ENCODE data around the gene DNAH11. TPM values are rescaled to one million over a fixed set of nuclear protein-coding genes. Genes with fewer than 3 reads are reported as not detected.

The DNAH11 gene
- total and polyA plus RNA-seq, 2 of the 8 experiments (the other 6 are each of a cell fraction or from before 2014, with no cell fraction given) = 1.8 to 4.9 TPM

- Histone ChIP-seq H3K4me1 (replicated peaks in 1 of 4; ENCODE audit: control insufficient read depth in 3 of 4, insufficient read depth in 4 of 4, low read length in 3 of 4) (no peaks in the 10 kb centered on the region), H2AFZ (ENCODE audit: low read length) (no peak overlapping the region), H2BK12ac (ENCODE audit: low read depth, low read length) (no peak overlapping the region), H3K14ac (ENCODE audit: insufficient read length) (no peak overlapping the region), H3K4me2 (ENCODE audit: insufficient read depth in 1 of 2, low read depth in 2 of 2, low read length in 2 of 2) (no peak overlapping the region), H3K27ac (ENCODE audit: low read depth, low read length) (no peak overlapping the region), H3K18ac (ENCODE audit: extremely low read depth, low read length) (no peak overlapping the region), H3K23ac (ENCODE audit: insufficient read length) (no peak overlapping the region), H3K36me3 (ENCODE audit: control insufficient read depth in 2 of 4, insufficient read depth in 4 of 4, low read length in 3 of 4) (peaks cover 0 to 4% (median 1%) of the 10 kb centered on the region in 4 experiments; a peak in 2 of 8 replicates), H4K5ac (ENCODE audit: insufficient read length, low read depth, low read length) (no peak overlapping the region), H2BK15ac (ENCODE audit: low read length) (no peak overlapping the region), H2BK120ac (replicated peaks; ENCODE audit: low read depth, low read length) (no peak overlapping the region), H3K4ac (replicated peaks; ENCODE audit: insufficient read length, low read depth, low read length) (no peak overlapping the region), H3K9ac (replicated peaks in 1 of 4; ENCODE audit: extremely low read depth in 1 of 4, low read depth in 3 of 4, low read length in 3 of 4) (no peak overlapping the region), H4K91ac (replicated peaks; ENCODE audit: insufficient read length, low read length) (no peak overlapping the region), H3K79me1 (ENCODE audit: low read depth, low read length) (no peaks in the 10 kb centered on the region), H4K8ac (ENCODE audit: extremely low read depth, insufficient read depth, low read length) (no peak overlapping the region), H3K79me2 (ENCODE audit: control insufficient read depth in 1 of 2, insufficient read depth in 2 of 2, low read length in 2 of 2) (no peaks in the 10 kb centered on the region), H3K23me2 (ENCODE audit: low read depth, low read length) (no peaks in the 10 kb centered on the region), H2AK5ac (ENCODE audit: low read depth, low read length) (no peak overlapping the region), H2BK5ac (ENCODE audit: low read depth, low read length) (no peak overlapping the region), H3K27me3 (replicated peaks in 1 of 4; ENCODE audit: control insufficient read depth in 3 of 4, extremely low read depth in 1 of 4, insufficient read depth in 3 of 4, low read length in 3 of 4) (no peaks in the 10 kb centered on the region), H3K56ac (replicated peaks; ENCODE audit: insufficient read length, low read depth, low read length) (no peak overlapping the region), H2BK20ac (ENCODE audit: low read length) (no peak overlapping the region), H4K20me1 (replicated peaks in 1 of 2; ENCODE audit: control insufficient read depth in 1 of 2, insufficient read depth in 2 of 2, low read length in 2 of 2) (no peaks in the 10 kb centered on the region), H3K9me3 (ENCODE audit: insufficient read depth in 2 of 2, low read depth in 1 of 2, low read length in 1 of 2) (no peaks in the 10 kb centered on the region), H3K4me3 (ENCODE audit: extremely low read depth in 1 of 4, insufficient read depth in 2 of 4, low read depth in 3 of 4, low read length in 4 of 4) (no peak overlapping the region)
- no peak for FAIRE-seq
- DNase-seq (ENCODE audit: low read depth in 1 of 2, low spot score in 2 of 2) = no peak
- ChIA-PET CTCF (ENCODE audit: partially characterized antibody) (no interaction called here), POLR2A (ENCODE audit: partially characterized antibody) (interaction anchor here (0.5 kb wide), 1 partner anchor 134 kb away, joined by 3 read pairs; no protein-coding TSS in a partner anchor)
- WGBS, 2 experiments (ENCODE audit: extremely low coverage in 1 of 2, insufficient coverage in 1 of 2, insufficient read length in 1 of 2, insufficient replicate concordance in 2 of 2, low coverage in 1 of 2, low lambda C conversion rate in 2 of 2, missing lambda C conversion rate in 1 of 2) = 84% methylated on average over 4 of the region's 4 CpGs; no CpG with 5 or more reads in 1 of the 2 experiments
- TF ChIP-seq FOSL1 (IDR thresholded peaks at IDR 0.05; ENCODE audit: insufficient read depth, low read depth, low read length) (no peak), E2F6 (IDR thresholded peaks at IDR 0.05) (no peak), BCL11A (IDR thresholded peaks at IDR 0.05; ENCODE audit: low read depth in 2 of 2, low read length in 2 of 2) (no peak), CHD1 (IDR thresholded peaks at IDR 0.05; ENCODE audit: low read depth, low read length) (no peak), GTF2F1 (IDR thresholded peaks at IDR 0.05; ENCODE audit: borderline replicate concordance, low read depth, low read length) (no peak), RAD21 (IDR thresholded peaks at IDR 0.05 in 1 of 2, conservative IDR thresholded peaks at IDR 0.05 in 1 of 2; ENCODE audit: low read depth in 2 of 2, low read length in 2 of 2) (no peak), CHD2 (IDR thresholded peaks at IDR 0.05; ENCODE audit: low read length) (no peak), ASH2L (IDR thresholded peaks at IDR 0.05; ENCODE audit: low read length) (no peak), KDM4A (IDR thresholded peaks at IDR 0.05; ENCODE audit: low read depth, low read length, severe bottlenecking) (no peak), NANOG (IDR thresholded peaks at IDR 0.05; ENCODE audit: insufficient read depth, low read depth, low read length, poor library complexity, severe bottlenecking) (no peak), SP4 (IDR thresholded peaks at IDR 0.05; ENCODE audit: low read length) (no peak), RNF2 (IDR thresholded peaks at IDR 0.05; ENCODE audit: borderline replicate concordance, low read depth, low read length, missing control alignments, poor library complexity, severe bottlenecking) (no peak), SIRT6 (IDR thresholded peaks at IDR 0.05; ENCODE audit: low read length) (no peak)
These were observed 37.3 kb downstream of the DNAH11 start for GRCh38 chr7:21580073-21580521.
